Measurements from ENCODE around the gene SDE2. TPM values are rescaled to one million over a fixed set of nuclear protein-coding genes. Genes with fewer than 3 reads are reported as not detected.
A peak's percentile ranks its signal among the peaks of the same experiment; 100 is the strongest.

Gene SDE2
- total and polyA plus RNA-seq, 12 donors: 4.3 to 32.9 (median 16.9) TPM

DNA sequence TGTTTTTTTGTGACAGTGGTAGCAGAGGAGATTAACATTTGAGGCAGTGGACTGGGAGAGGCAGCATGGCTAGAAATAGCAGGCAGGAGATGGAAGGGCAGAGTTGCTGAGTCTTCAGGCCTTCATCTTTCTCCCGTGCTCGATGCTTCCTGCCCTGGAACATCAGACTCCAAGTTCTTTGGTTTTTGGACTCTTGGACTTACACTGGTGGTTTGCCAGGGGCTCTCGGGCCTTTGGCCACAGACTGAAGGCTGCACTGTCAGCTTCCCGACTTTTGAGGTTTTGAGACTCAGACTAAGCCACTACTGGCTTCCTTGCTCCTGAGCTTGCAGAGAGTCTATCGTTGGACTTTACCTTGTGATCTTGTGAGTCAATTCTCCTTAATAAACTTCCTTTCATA is 33.9 kb downstream of the SDE2 start:
- Histone ChIP-seq H3K36me3 (replicated peaks in 1 of 2) (no peaks in the 10 kb centered on the region), H3K27me3 (no peaks in the 10 kb centered on the region), H3K9me3 (replicated peaks in 1 of 3) (no peaks in the 10 kb centered on the region), H3K27ac (no peak overlapping the region), H3K4me1 (replicated peaks in 1 of 2) (no peaks in the 10 kb centered on the region), H3K4me3 (no peak overlapping the region)
- intact Hi-C loops (cut with DNase I): no loop called here
- no peak for TF ChIP-seq POLR2A (IDR thresholded peaks at IDR 0.05)
- TF ChIP-seq, protein P1, sequence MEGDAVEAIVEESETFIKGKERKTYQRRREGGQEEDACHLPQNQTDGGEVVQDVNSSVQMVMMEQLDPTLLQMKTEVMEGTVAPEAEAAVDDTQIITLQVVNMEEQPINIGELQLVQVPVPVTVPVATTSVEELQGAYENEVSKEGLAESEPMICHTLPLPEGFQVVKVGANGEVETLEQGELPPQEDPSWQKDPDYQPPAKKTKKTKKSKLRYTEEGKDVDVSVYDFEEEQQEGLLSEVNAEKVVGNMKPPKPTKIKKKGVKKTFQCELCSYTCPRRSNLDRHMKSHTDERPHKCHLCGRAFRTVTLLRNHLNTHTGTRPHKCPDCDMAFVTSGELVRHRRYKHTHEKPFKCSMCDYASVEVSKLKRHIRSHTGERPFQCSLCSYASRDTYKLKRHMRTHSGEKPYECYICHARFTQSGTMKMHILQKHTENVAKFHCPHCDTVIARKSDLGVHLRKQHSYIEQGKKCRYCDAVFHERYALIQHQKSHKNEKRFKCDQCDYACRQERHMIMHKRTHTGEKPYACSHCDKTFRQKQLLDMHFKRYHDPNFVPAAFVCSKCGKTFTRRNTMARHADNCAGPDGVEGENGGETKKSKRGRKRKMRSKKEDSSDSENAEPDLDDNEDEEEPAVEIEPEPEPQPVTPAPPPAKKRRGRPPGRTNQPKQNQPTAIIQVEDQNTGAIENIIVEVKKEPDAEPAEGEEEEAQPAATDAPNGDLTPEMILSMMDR (IDR thresholded peaks at IDR 0.05): no peak
- 66 to 83% (median 74%) methylated on average over 5 of the region's 5 CpGs for WGBS, 4 donors
- peak in 1 of 7 donors; percentile 2 for DNase-seq

DNA sequence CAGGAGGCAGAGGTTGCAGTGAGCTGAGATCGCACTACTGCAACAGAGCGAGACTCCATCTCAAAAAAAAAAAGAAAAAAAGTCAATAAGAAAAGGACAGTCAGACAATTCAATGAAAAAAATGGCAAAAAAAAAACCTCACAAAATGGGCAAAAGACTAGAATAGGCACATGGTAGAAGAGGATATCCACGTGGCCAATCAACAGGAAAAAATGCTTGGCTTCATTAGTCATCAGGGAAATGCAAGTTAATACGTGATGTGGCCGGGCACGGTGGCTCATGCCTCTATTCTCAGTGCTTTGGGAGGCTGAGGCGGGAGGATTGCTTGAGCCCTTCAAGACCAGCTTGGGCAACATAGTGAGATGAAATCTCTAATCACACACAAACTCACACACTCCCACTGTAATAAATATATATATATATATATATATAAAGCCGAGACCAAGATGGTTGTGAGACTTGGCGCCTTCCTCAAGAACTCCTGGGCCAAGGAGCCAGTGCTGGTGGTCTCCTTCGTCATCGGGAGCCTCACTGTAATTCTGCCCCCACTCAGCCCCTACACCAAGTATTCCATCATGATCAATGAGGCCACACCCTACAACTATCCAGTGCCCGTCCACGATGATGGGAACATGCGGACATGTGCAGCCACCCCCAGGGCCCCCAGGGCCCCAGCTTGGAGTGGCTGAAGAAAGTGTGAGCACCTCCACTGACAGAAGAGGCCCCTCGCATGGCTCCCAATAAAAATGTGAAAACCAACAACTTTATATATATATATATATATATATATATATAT is 35.2 kb downstream of the SDE2 start:
- TF ChIP-seq, protein P1 (IDR thresholded peaks at IDR 0.05): no peak
- no peak for TF ChIP-seq POLR2A (IDR thresholded peaks at IDR 0.05)
- Histone ChIP-seq H3K4me3 (no peak overlapping the region), H3K4me1 (replicated peaks in 1 of 2) (no peaks in the 10 kb centered on the region), H3K27ac (no peak overlapping the region), H3K27me3 (no peaks in the 10 kb centered on the region), H3K36me3 (replicated peaks in 1 of 2) (no peaks in the 10 kb centered on the region), H3K9me3 (replicated peaks in 1 of 3) (no peaks in the 10 kb centered on the region)
- intact Hi-C loops (cut with DNase I): no loop called here
- WGBS, 4 donors: 92 to 94% (median 93%) methylated on average over 13 to 15 of the region's 15 CpGs
- peak in 1 of 7 donors; percentile 11 for DNase-seq

DNA sequence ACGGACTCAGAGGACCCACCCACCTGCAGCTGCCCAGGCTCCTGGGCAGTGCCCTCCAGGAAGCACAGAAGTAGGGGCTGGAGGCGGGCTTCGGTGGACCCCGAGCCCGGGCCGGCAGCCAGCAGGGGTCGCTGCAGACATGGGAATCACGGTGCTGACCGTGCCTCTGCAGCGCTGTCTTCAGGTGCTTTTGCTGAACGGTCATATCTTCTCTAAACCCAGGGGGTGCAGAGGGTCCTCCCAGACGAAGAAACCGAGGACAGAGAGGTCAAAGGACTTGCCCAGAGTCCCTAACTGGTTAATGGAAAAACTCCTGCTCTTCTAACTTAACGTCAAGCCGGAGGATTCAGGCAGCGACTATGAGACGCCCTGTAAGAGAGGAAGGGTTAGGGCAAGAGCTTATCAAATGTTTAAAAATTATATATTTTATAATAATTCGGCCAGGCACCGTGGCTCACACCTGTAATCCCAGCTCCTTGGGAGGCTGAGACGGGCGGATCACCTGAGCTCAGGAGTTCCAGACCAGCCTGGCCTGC is 36.6 kb downstream of the SDE2 start:
- H3K4me1 ChIP-seq (replicated peaks in 1 of 2): no peaks in the 10 kb centered on the region
- 31 to 52% (median 35%) methylated on average over 13 to 21 of the region's 21 CpGs for WGBS, 4 donors
- DNase-seq: peak in 5 of 7 donors; percentile 25 to 58 (median 50)

More for the DNA sequence above, 36.6 kb downstream of the SDE2 start:
- TF ChIP-seq, protein P1 (IDR thresholded peaks at IDR 0.05): peak in 5 of 6 experiments; percentile 23 to 55 (median 42)
- TF ChIP-seq POLR2A (IDR thresholded peaks at IDR 0.05): no peak
- Histone ChIP-seq H3K36me3 (replicated peaks in 1 of 2) (no peaks in the 10 kb centered on the region), H3K4me3 (no peak overlapping the region), H3K27me3 (no peaks in the 10 kb centered on the region), H3K27ac (no peak overlapping the region), H3K9me3 (replicated peaks in 1 of 3) (no peaks in the 10 kb centered on the region)
- intact Hi-C loops (cut with DNase I): no loop called here
